HUES64 (cell line): ENCODE data around the gene SLC6A6.

Experiments
- H3K27ac ChIP-seq: 2 replicates; pipeline ENCODE4 v1.7.0; 2013; ENCODE audit warnings: low read depth, low read length, inconsistent platforms
- H3K27me3 ChIP-seq: 2 replicates; pipeline ENCODE4 v1.6.1; 2013; ENCODE audit warnings: mild to moderate bottlenecking, low read length; ENCODE audit not compliant: insufficient read depth
- H3K36me3 ChIP-seq: 2 replicates; pipeline ENCODE4 v1.6.1; 2013; ENCODE audit warnings: mild to moderate bottlenecking, low read length; ENCODE audit not compliant: insufficient read depth
- H3K4me1 ChIP-seq: 2 replicates; pipeline ENCODE4 v1.6.1; 2013; ENCODE audit warnings: mild to moderate bottlenecking, low read length, moderate library complexity; ENCODE audit not compliant: insufficient read depth
- H3K4me3 ChIP-seq: 2 replicates; pipeline ENCODE4 v1.5.1; 2013; ENCODE audit warnings: mild to moderate bottlenecking, low read length, moderate library complexity
- H3K9ac ChIP-seq: 2 replicates; pipeline ENCODE4 v1.6.1; 2013; ENCODE audit warnings: mild to moderate bottlenecking, low read depth, low read length
- H3K9me3 ChIP-seq: 2 replicates; pipeline ENCODE4 v1.6.1; 2013; ENCODE audit warnings: low read depth, low read length; ENCODE audit not compliant: insufficient read depth
- WGBS: fragments of 150-250, 120-280 bp; methylation state at CpG from one replicate; pipeline ENCODE4 v1.1.7; 2013; ENCODE audit warnings: missing lambda C conversion rate; 5-methylcytosine and 5-hydroxymethylcytosine counted together

Gene SLC6A6

GRCh38 chr3:14373753-14374376 is 28.5 kb upstream of the SLC6A6 start:
- Histone ChIP-seq H3K4me1 (no peaks in the 10 kb centered on the region), H3K4me3 (no peak overlapping the region), H3K27me3 (no peaks in the 10 kb centered on the region), H3K9ac (no peak overlapping the region), H3K27ac (no peak overlapping the region), H3K9me3 (no peaks in the 10 kb centered on the region), H3K36me3 (no peaks in the 10 kb centered on the region)
- WGBS, result 82% methylated on average over 11 of the region's 11 CpGs

- Histone ChIP-seq H3K4me3 (no peak overlapping the region), H3K27me3 (no peaks in the 10 kb centered on the region), H3K9ac (no peak overlapping the region), H3K9me3 (no peaks in the 10 kb centered on the region), H3K27ac (no peak overlapping the region), H3K36me3 (no peaks in the 10 kb centered on the region), H3K4me1 (no peaks in the 10 kb centered on the region)
- 74% methylated on average over 8 of the region's 8 CpGs for WGBS
These were observed 27.9 kb upstream of the SLC6A6 start for GRCh38 chr3:14374444-14374883.

GRCh38 chr3:14375192-14375591 is 27.2 kb upstream of the SLC6A6 start:
- no peak overlapping the region for H3K4me3 ChIP-seq
- no peaks in the 10 kb centered on the region for H3K9me3 ChIP-seq
- H3K27me3 ChIP-seq, result no peaks in the 10 kb centered on the region
- no peak overlapping the region for H3K9ac ChIP-seq
- H3K36me3 ChIP-seq, result no peaks in the 10 kb centered on the region
- H3K4me1 ChIP-seq, result no peaks in the 10 kb centered on the region
- no peak overlapping the region for H3K27ac ChIP-seq
- WGBS, result 73% methylated on average over 4 of the region's 4 CpGs

GRCh38 chr3:14376348-14377043 is 25.9 kb upstream of the SLC6A6 start:
- Histone ChIP-seq H3K9me3 (no peaks in the 10 kb centered on the region), H3K9ac (no peak overlapping the region), H3K27me3 (no peaks in the 10 kb centered on the region), H3K4me3 (no peak overlapping the region), H3K27ac (no peak overlapping the region), H3K4me1 (no peaks in the 10 kb centered on the region), H3K36me3 (no peaks in the 10 kb centered on the region)
- WGBS, result 93% methylated on average over 9 of the region's 9 CpGs

GRCh38 chr3:14377044-14377837 is 25.2 kb upstream of the SLC6A6 start:
- no peak overlapping the region for H3K4me3 ChIP-seq
- H3K4me1 ChIP-seq, result no peaks in the 10 kb centered on the region
- WGBS, result 95% methylated on average over 6 of the region's 6 CpGs
- no peaks in the 10 kb centered on the region for H3K27me3 ChIP-seq
- no peak overlapping the region for H3K9ac ChIP-seq
- H3K36me3 ChIP-seq, result no peaks in the 10 kb centered on the region
- H3K9me3 ChIP-seq, result no peaks in the 10 kb centered on the region
- H3K27ac ChIP-seq, result no peak overlapping the region

GRCh38 chr3:14377838-14378169 is 24.6 kb upstream of the SLC6A6 start:
- Histone ChIP-seq H3K4me1 (no peaks in the 10 kb centered on the region), H3K9ac (no peak overlapping the region), H3K9me3 (no peaks in the 10 kb centered on the region), H3K4me3 (no peak overlapping the region), H3K27me3 (no peaks in the 10 kb centered on the region), H3K36me3 (no peaks in the 10 kb centered on the region), H3K27ac (no peak overlapping the region)
- 88% methylated on average over 3 of the region's 3 CpGs for WGBS

- Histone ChIP-seq H3K4me3 (no peak overlapping the region), H3K27me3 (no peaks in the 10 kb centered on the region), H3K9ac (no peak overlapping the region), H3K4me1 (no peaks in the 10 kb centered on the region), H3K36me3 (no peaks in the 10 kb centered on the region), H3K27ac (no peak overlapping the region), H3K9me3 (no peaks in the 10 kb centered on the region)
- 91% methylated on average over 4 of the region's 4 CpGs for WGBS
These were observed 24.0 kb upstream of the SLC6A6 start for GRCh38 chr3:14378415-14378814.

- H3K4me3 ChIP-seq, result no peak overlapping the region
- no peak overlapping the region for H3K9ac ChIP-seq
- no peaks in the 10 kb centered on the region for H3K4me1 ChIP-seq
- 95% methylated on average over 10 of the region's 10 CpGs for WGBS
- H3K27me3 ChIP-seq, result no peaks in the 10 kb centered on the region
- no peak overlapping the region for H3K27ac ChIP-seq
- no peaks in the 10 kb centered on the region for H3K36me3 ChIP-seq
- no peaks in the 10 kb centered on the region for H3K9me3 ChIP-seq
These were observed 22.6 kb upstream of the SLC6A6 start for GRCh38 chr3:14379843-14380242.

- Histone ChIP-seq H3K4me3 (no peak overlapping the region), H3K27ac (no peak overlapping the region), H3K9me3 (no peaks in the 10 kb centered on the region), H3K9ac (no peak overlapping the region), H3K36me3 (no peaks in the 10 kb centered on the region), H3K4me1 (no peaks in the 10 kb centered on the region), H3K27me3 (no peaks in the 10 kb centered on the region)
- 83% methylated on average over 9 of the region's 9 CpGs for WGBS
These were observed 16.2 kb upstream of the SLC6A6 start for GRCh38 chr3:14386254-14386653.

- no peaks in the 10 kb centered on the region for H3K9me3 ChIP-seq
- no peak overlapping the region for H3K4me3 ChIP-seq
- no peaks in the 10 kb centered on the region; the same call in 1 of the 2 replicates for H3K4me1 ChIP-seq
- H3K9ac ChIP-seq, result no peak overlapping the region
- H3K36me3 ChIP-seq, result no peaks in the 10 kb centered on the region
- no peak overlapping the region for H3K27ac ChIP-seq
- no peaks in the 10 kb centered on the region for H3K27me3 ChIP-seq
- WGBS, result 80% methylated on average over 5 of the region's 5 CpGs
These were observed 14.2 kb upstream of the SLC6A6 start for GRCh38 chr3:14388201-14388600.

GRCh38 chr3:14389166-14389606 is 13.2 kb upstream of the SLC6A6 start:
- WGBS, result 91% methylated on average over 6 of the region's 6 CpGs

More at GRCh38 chr3:14389166-14389606, 13.2 kb upstream of the SLC6A6 start:
- no peaks in the 10 kb centered on the region for H3K9me3 ChIP-seq
- H3K27ac ChIP-seq, result no peak overlapping the region
- no peak overlapping the region for H3K4me3 ChIP-seq
- no peaks in the 10 kb centered on the region for H3K27me3 ChIP-seq
- no peaks in the 10 kb centered on the region for H3K36me3 ChIP-seq
- H3K9ac ChIP-seq, result no peak overlapping the region
- H3K4me1 ChIP-seq, result no peaks in the 10 kb centered on the region; the same call in 1 of the 2 replicates
